IPS-18c (cell line): ENCODE data around the gene CAMK2N2.

Experiments used
- H3K4me3 ChIP-seq: 2 replicates; pipeline ENCODE4 v1.7.0; 2013; ENCODE audit warnings: low read depth, mild to moderate bottlenecking, low read length, moderate library complexity; ENCODE audit not compliant: insufficient read depth
- H3K9me3 ChIP-seq: one replicate; pipeline ENCODE4 v1.6.1; 2013; ENCODE audit warnings: mild to moderate bottlenecking, low read length, moderate library complexity; ENCODE audit not compliant: control insufficient read depth, insufficient read depth

Gene CAMK2N2

DNA sequence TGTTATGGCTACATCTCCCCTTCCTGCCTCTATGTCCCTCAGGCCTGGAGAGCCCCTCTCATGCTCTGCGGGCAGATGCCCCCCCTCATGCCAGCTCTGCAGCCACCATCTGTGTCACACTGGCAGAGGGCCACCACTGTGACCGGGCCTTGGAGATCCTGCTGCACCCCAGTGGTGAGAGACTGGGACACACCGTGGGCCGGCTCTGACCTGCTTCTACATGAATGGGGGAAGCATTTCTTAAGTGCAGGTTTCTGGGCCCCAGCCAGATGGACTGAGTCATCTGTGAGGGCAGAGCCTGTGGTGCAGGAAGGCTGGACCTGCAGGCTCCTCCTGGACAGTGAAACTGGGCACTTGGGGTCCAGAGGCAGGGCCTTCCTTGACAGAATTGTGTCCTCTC is 27.1 kb downstream of the CAMK2N2 start:
- H3K4me3 ChIP-seq: no peak overlapping the region

DNA sequence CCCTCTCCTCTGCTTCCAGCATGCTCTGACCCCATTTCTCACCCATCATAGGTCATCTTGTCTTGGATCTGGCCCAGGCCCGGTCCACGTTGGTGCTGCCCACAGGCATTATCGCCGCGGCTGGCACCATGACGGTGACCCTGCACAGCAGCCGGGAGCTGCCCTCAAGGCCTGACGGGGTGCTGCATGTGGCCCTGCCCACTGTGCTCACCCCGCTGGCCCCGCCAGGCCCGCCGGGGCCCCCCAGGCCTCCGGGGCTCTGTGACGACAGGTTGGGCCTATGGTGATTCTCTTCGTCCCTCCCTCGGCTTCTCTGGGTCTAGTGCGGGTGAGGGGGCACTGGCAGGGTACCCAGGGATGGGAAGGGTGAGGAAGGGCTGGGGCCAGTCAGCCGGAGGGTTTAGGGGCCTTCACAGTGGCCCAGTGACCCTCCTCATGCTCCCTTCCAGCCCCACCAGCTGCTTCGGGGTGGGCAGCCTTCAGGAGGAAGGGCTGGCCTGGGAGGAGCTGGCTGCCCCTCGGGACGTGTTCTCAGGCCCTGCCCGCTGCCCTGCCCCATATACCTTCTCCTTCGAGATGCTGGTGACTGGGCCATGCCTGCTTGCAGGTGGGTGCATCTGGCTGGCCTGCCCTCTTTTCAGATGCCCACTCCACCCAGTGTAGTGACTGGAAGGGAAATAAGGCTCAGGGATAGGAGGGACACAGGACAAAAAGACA is 28.1 kb downstream of the CAMK2N2 start:
- H3K9me3 ChIP-seq: peaks cover 9% of the 10 kb centered on the region
- no peak overlapping the region for H3K4me3 ChIP-seq

More for the DNA sequence above, 27.1 kb downstream of the CAMK2N2 start:
- H3K9me3 ChIP-seq: peaks cover 9% of the 10 kb centered on the region

- Histone ChIP-seq H3K4me3 (no peak overlapping the region), H3K9me3 (peaks cover 5% of the 10 kb centered on the region)
Measured at GRCh38 chr3:184231671-184232070, 29.7 kb downstream of the CAMK2N2 start.

GRCh38 chr3:184230603-184231528 is 30.5 kb downstream of the CAMK2N2 start:
- peak overlapping the region; percentile 60; the same call in 1 of the 2 replicates for H3K4me3 ChIP-seq
- H3K9me3 ChIP-seq: peaks cover 5% of the 10 kb centered on the region

GRCh38 chr3:184230081-184230602 is 31.2 kb downstream of the CAMK2N2 start:
- Histone ChIP-seq H3K4me3 (peak overlapping the region; percentile 60; the same call in 1 of the 2 replicates), H3K9me3 (peaks cover 5% of the 10 kb centered on the region)

DNA sequence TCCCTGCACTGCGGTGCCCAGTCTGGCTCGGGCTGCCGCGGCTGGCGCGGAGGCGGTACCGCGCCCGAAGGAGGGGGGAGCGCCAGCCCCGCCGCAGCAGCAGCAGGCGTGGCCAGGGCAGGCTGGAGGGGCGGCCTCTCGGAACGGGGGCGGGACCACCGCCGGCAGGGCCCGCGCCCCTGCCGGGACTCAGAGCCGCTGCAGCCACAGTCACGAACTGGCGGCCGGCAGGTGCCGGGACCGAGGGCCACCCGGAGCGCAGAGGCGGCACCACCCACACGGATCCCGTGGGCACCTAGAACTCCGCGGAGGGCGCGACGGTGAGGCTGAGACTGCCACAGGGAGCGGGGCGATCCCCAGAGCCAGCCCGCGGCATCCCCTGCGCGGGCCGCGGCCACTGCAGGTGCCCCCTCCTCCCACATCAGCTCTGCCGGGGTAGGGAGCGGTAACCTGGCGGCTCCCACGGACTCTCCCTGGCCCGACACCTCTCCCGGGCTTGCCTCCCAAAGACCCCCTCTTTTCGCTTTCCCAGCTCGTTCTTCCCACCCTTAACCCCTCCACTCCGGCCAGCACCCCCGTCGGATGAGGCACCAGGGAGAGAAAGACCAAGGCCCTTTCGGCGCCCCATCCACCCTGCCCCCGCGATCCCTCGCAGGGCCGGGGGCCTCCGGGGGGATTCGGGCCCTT is 31.8 kb downstream of the CAMK2N2 start, which contains the start of gene VWA5B2:
TSS of gene VWA5B2 (plus strand) at position 192 of the 687 bp plus-strand sequence. CDS start 944 bp downstream, outside the sequence.
- peaks cover 2% of the 10 kb centered on the region for H3K9me3 ChIP-seq
- peak within 1 kb of the TSS; percentile 60 for H3K4me3 ChIP-seq

GRCh38 chr3:184228376-184229137 is 32.8 kb downstream of the CAMK2N2 start:
- H3K4me3 ChIP-seq: peak overlapping the region; percentile 60; the same call in 1 of the 2 replicates

DNA sequence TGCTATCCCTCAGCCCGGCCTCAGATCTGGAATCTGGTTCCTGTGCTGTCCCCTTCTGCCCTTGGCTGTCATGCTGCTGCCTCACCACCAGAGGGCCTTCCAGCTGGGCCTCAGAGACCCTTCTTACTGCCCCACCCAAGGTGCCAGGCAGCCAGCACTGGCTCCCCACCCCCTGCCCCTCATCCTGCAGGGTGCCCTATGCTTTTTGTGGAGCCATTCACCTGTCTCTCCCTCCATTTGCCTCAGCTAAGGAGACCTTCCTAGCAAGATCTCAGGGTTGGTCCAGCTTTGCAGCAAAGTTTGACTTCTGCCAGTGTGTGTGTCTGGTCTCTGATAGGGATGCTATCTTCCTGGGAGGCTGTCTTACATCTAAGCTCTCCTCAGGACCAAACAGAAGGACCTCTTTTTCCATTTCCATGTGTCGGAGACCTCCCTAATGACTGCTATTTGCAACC is 33.8 kb downstream of the CAMK2N2 start:
- no peak overlapping the region for H3K4me3 ChIP-seq
- H3K9me3 ChIP-seq: peaks cover 2% of the 10 kb centered on the region

More at GRCh38 chr3:184228376-184229137, 32.8 kb downstream of the CAMK2N2 start:
- peaks cover 2% of the 10 kb centered on the region for H3K9me3 ChIP-seq

DNA sequence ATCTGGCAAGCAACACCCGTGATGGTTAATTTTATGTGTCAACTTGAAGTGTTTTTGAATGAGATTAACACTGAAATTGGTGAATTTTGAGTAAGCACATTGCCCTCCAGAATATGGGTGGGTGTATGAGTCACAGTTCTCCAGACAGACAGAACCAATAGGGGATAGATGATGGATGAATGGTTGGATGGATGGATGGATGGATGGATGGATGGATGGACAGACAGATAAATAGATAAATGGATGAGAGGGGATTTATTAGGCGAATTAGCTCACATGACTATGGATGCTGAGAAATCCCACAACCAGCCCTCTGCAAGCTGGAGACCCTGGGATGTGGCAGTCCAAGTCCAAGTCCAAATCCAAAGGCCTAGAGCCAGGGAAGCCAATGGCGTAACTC is 37.4 kb downstream of the CAMK2N2 start:
- Histone ChIP-seq H3K4me3 (no peak overlapping the region), H3K9me3 (no peaks in the 10 kb centered on the region)

DNA sequence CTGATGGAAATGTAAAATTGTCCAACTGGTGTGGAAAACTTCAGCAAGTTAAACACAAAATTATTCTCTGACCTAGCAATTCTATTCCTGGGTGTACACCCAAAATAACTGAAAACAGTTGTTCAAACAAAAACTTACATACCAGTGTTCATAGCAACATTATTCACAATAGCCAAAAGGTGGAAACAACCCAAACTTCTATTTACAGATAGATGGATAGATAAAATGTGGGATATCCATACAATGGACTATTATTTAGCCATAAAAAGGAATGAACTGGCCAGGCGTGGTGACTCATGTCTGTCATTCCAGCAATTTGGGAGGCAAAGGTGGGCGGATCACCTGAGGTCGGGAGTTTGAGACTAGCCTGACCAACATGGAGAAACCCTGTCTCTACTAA is 38.8 kb downstream of the CAMK2N2 start:
- H3K4me3 ChIP-seq: no peak overlapping the region
- no peaks in the 10 kb centered on the region for H3K9me3 ChIP-seq

DNA sequence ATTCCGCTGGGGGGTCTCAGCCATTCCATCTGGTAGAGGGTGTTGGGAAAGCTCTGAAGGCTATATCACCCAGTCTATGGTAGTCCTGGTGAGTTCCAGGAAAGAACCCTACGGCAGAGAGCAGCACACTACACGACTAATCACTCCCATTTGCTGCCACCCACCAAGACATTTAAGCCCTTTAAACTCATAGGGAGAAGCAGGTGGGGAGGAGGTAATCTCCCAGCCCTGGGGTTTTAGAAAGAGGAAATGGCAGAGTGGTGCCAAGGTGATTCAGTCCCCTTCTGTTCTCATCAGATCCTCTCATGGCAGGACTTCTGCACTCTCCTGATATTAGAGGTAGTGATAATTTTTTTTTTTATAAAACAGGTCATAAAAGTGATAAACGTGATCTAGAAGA is 42.5 kb downstream of the CAMK2N2 start:
- Histone ChIP-seq H3K9me3 (no peaks in the 10 kb centered on the region), H3K4me3 (no peak overlapping the region)

GRCh38 chr3:184211718-184212117 is 49.6 kb downstream of the CAMK2N2 start:
- no peak overlapping the region for H3K4me3 ChIP-seq
- H3K9me3 ChIP-seq: no peaks in the 10 kb centered on the region

GRCh38 chr3:184211297-184211696 is 50.1 kb downstream of the CAMK2N2 start:
- H3K4me3 ChIP-seq: no peak overlapping the region
- no peaks in the 10 kb centered on the region for H3K9me3 ChIP-seq
